HepG2 (cell line): ENCODE results near the gene PLOD3. TPM values are rescaled to one million over a fixed set of nuclear protein-coding genes. Genes with fewer than 3 reads are reported as not detected.

Experiments
- ATAC-seq: fragments of 200-7000 bp; cut with Tn5 transposase; 3 replicates; pipeline ENCODE4 v1.9.1; 2020; ENCODE audit warnings: mild to moderate bottlenecking, moderate library complexity
- BruUV-seq: library from RNA; stranded (reverse); fragments of 400-500 nt; replicated peaks from 2 replicates; lab custom pipeline; 2021; lab: Mats Ljungman, UMichigan
- CTCF ChIA-PET: fragments of 300-600 bp; formaldehyde crosslinking; extraction: SDS; loops from one replicate; lab custom pipeline; 2021; ENCODE audit warnings: low total read pairs, inconsistent platforms, low intra/inter-chr PET ratio; lab: Yijun Ruan, JAX
- POLR2A ChIA-PET: fragments of 350-600 bp; sonication (Branson Sonifier 250); formaldehyde crosslinking; loops from one replicate; lab custom pipeline; 2020; ENCODE audit warnings: antibody characterized with exemption, inconsistent platforms; lab: Yijun Ruan, JAX
- DNase-seq: peaks from one replicate; pipeline ENCODE4 v3.0.0-alpha.2; 2015; ENCODE audit warnings: low spot score
- FAIRE-seq: peaks from 3 replicates; lab custom pipeline; 2011; peaks lifted over from hg19 to GRCh38; lab: Jason Lieb, UNC
- H2AFZ ChIP-seq: one replicate; pipeline ENCODE4 v1.6.1; 2011; ENCODE audit warnings: low read length, inconsistent platforms
- H3K27ac ChIP-seq: fragments of 300-600 bp; 3 replicates; pipeline ENCODE4 v1.8.0; 2011; ENCODE audit warnings: mixed run types, mild to moderate bottlenecking, mixed read lengths, low read length, inconsistent platforms; ENCODE audit not compliant: insufficient read depth; ENCODE audit errors: extremely low read length
- H3K27me3 ChIP-seq, 2 experiments: fragments of 200-600 bp in 1 of 2; 2 replicates in 1 of 2; 3 replicates in 1 of 2; pipeline versions ENCODE4 v1.6.0 to v1.8.0; 2011; ENCODE audit warnings: low read length in 2 of 2, mild to moderate bottlenecking in 2 of 2, moderate library complexity in 2 of 2, inconsistent platforms in 1 of 2; ENCODE audit not compliant: insufficient read depth in 2 of 2, control insufficient read depth in 1 of 2
- H3K36me3 ChIP-seq, 2 experiments: fragments of 200-600 bp in 1 of 2; replicated peaks in 1 of 2; 2 replicates in 1 of 2; 3 replicates in 1 of 2; pipeline versions ENCODE4 v1.5.1 to v1.8.0; 2011; ENCODE audit warnings: low read length in 2 of 2, inconsistent platforms in 1 of 2; ENCODE audit not compliant: insufficient read depth in 2 of 2, control insufficient read depth in 1 of 2
- H3K4me1 ChIP-seq: 2 replicates; pipeline ENCODE4 v1.5.1; 2012; ENCODE audit warnings: low read length, inconsistent platforms; ENCODE audit not compliant: insufficient read depth
- H3K4me2 ChIP-seq: 2 replicates; pipeline ENCODE4 v1.6.0; 2011; ENCODE audit warnings: low read depth, low read length, inconsistent platforms
- H3K4me3 ChIP-seq, 3 experiments: fragments of 200-600 bp in 1 of 3; sonication (generic), shearing (Covaris generic) in 1 of 3; replicated peaks in 1 of 3; 2 replicates each; pipeline ENCODE4 v1.5.1; 2011 to 2016; ENCODE audit warnings: low read length in 3 of 3, inconsistent platforms in 2 of 3, low read depth in 2 of 3, mild to moderate bottlenecking in 2 of 3, control low read depth in 1 of 3, mixed read lengths in 1 of 3; ENCODE audit not compliant: insufficient read depth in 1 of 3
- H3K79me2 ChIP-seq: one replicate; pipeline ENCODE4 v1.6.1; 2011; ENCODE audit warnings: low read length, inconsistent platforms; ENCODE audit not compliant: insufficient read depth
- H3K9ac ChIP-seq: 2 replicates; pipeline ENCODE4 v1.6.0; 2011; ENCODE audit warnings: mild to moderate bottlenecking, low read depth, low read length, inconsistent platforms; ENCODE audit not compliant: insufficient read depth
- H3K9me3 ChIP-seq: 2 replicates; pipeline ENCODE4 v1.5.1; 2012; ENCODE audit warnings: mild to moderate bottlenecking, low read length
- H4K20me1 ChIP-seq: 2 replicates; pipeline ENCODE4 v1.6.0; 2011; ENCODE audit warnings: inconsistent platforms, mild to moderate bottlenecking, low read length, moderate library complexity; ENCODE audit not compliant: insufficient read depth
- ATF7 ChIP-seq, 2 experiments: fragments of 450-650 bp in 1 of 2; sonication (generic) in 1 of 2; formaldehyde crosslinking in 1 of 2; IDR thresholded peaks; 2 replicates each; pipeline versions ENCODE4 v1.4.0 to v1.6.1; 2016 to 2020; ENCODE audit warnings: antibody characterized with exemption in 1 of 2, mild to moderate bottlenecking in 1 of 2, missing genetic modification reagents in 1 of 2
- MTF1 ChIP-seq: sonication (generic); formaldehyde crosslinking; IDR thresholded peaks from 2 replicates; pipeline ENCODE4 v1.5.0; 2020; ENCODE audit warnings: missing genetic modification reagents
- ZFP82 ChIP-seq: sonication (generic); formaldehyde crosslinking; IDR thresholded peaks from 2 replicates; pipeline ENCODE4 v1.5.1; 2020; ENCODE audit warnings: mild to moderate bottlenecking, missing genetic modification reagents, borderline replicate concordance
- ZKSCAN1 ChIP-seq: fragments of 150-350 bp; IDR thresholded peaks from 2 replicates; pipeline ENCODE4 v1.6.1; 2014; ENCODE audit warnings: low read length
- ZNF879 ChIP-seq: sonication (generic); formaldehyde crosslinking; IDR thresholded peaks from 2 replicates; pipeline ENCODE4 v1.8.1; 2023; ENCODE audit warnings: missing genetic modification reagents
- ZNF883 ChIP-seq: sonication (generic); formaldehyde crosslinking; IDR thresholded peaks from 2 replicates; pipeline ENCODE4 v1.5.1; 2020; ENCODE audit warnings: mild to moderate bottlenecking, missing genetic modification reagents; ENCODE audit errors: not compliant biosample characterization
- WGBS: methylation state at CpG from one replicate; pipeline ENCODE4 v1.1.6; 2017; ENCODE audit warnings: low lambda C conversion rate; 5-methylcytosine and 5-hydroxymethylcytosine counted together
- in situ Hi-C: cut with HindIII; loops from 2 replicates; pipeline ENCODE4 v1.10.0; 2017; ENCODE audit warnings: low pct_unique_long_range_greater_than_20kb; ENCODE audit not compliant: extremely low pct_ligation_motif_present
- intact Hi-C: fragments of 100-400 bp; cut with micrococcal nuclease; formaldehyde crosslinking; loops from one replicate; pipeline ENCODE4 v1.10.0; 2022; ENCODE audit not compliant: unreplicated experiment
- polyA plus RNA-seq, 8 experiments: library from polyadenylated mRNA; depleted of rRNA in 3 of 8; stranded (reverse) in 7 of 8; unstranded in 1 of 8; fragments of >200 nt; fragmentation: Illumina TruSeq in 4 of 8; extraction: Trizol in 4 of 8; gene quantifications; 2 replicates each; pipeline versions ENCODE4 v1.2.1 to v1.2.3, GENCODE V29; 2011 to 2016; ENCODE audit warnings: low read depth in 4 of 8, missing spikeins in 1 of 8, mixed read lengths in 1 of 8; ENCODE audit not compliant: insufficient read depth in 1 of 8
- total RNA-seq, 5 experiments: library from RNA; depleted of rRNA; stranded (reverse); fragments of >200 nt; fragmentation: Illumina TruSeq; extraction: Trizol; gene quantifications; 2 replicates each; pipeline ENCODE4 v1.2.3, GENCODE V29; 2016; ENCODE audit warnings: low read depth in 1 of 5

PLOD3 gene
- total and polyA plus RNA-seq, 2 of the 13 experiments (the other 11 are each of a cell fraction or from before 2014, with no cell fraction given) = 65.8 to 67.4 TPM

DNA sequence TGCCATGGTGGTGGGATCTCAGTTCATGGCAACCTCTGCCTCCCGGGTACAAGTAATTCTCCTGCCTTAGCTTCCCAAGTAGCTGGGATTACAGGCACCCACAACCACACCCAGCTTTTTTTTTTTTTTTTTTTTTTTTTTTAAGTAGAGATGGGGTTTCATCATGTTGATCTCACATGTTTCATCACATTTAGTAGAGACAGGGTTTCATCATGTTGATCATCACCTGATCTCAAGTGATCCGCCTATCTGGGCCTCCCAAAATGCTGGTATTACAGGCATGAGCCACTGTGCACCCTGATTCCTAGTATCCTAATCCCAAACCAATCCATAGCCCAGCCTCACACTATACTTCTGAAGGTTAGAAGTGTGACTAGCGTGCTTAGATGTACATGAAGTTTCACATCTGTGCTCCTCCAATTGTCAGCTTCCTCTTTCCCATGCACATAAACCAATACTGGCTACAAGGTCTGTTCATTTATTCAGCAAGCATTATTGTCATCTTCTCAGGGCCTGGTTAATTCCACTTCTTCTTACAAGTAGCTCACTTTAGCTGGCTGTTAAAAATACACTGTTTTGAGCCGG lies 30.4 kb downstream of the PLOD3 start (continued):
- no peak for TF ChIP-seq ZNF879 (CRISPR knock-in tag)
- no peak for TF ChIP-seq ZNF883 (CRISPR knock-in tag)
- TF ChIP-seq ZFP82 (CRISPR knock-in tag) = no peak

DNA sequence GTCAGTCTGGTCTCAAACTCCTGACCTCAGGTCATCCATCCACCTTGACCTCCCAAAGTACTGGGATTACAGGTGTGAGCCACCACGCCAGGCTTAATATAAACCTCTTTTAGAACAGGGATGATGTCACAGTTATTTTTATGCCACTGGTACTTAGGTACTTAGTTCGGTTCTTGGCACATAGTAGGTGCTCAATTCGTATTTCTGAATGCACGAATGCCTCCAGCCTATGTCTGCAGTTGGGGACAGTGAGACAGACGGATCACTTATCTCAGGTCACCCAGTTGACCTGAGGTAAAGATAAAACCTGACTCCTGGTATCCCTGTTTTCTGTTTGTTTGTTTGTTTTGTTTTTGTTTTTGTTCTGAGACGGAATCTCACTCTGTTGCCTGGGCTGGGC lies 31.2 kb downstream of the PLOD3 start:
- TF ChIP-seq ZKSCAN1 = peak; percentile 62
- no peak for TF ChIP-seq MTF1 (CRISPR knock-in tag)
- peak; percentile 13; the same call in 1 of the 2 replicates for TF ChIP-seq ATF7 (IDR thresholded peaks at IDR 0.05)
- TF ChIP-seq ATF7 (CRISPR knock-in tag; IDR thresholded peaks at IDR 0.05) = no peak
- DNase-seq = no peak
- FAIRE-seq = no peak
- ChIA-PET CTCF (no interaction called here), POLR2A (interaction anchor here (1.2 kb wide), 1 partner anchor 60 kb away, joined by 4 read pairs; no protein-coding TSS in a partner anchor)
- intact Hi-C loops (no loop called here), in situ Hi-C loops (no loop called here)
- Histone ChIP-seq H3K9ac (no peak overlapping the region), H3K9me3 (no peaks in the 10 kb centered on the region), H3K36me3 (no peaks in the 10 kb centered on the region), H3K79me2 (no peaks in the 10 kb centered on the region), H3K4me2 (no peak overlapping the region), H3K4me3 (no peak overlapping the region), H2AFZ (no peak overlapping the region), H3K27me3 (peaks cover 0 to under 1% of the 10 kb centered on the region in 2 experiments; a peak in 1 of 5 replicates), H4K20me1 (no peaks in the 10 kb centered on the region), H3K27ac (no peak overlapping the region), H3K4me1 (peaks cover 37% of the 10 kb centered on the region)
- BruUV-seq = no TSS peak
- WGBS = 44% methylated on average over 6 of the region's 6 CpGs
- no peak for ATAC-seq
